GM19099 (cell line): ENCODE data around the gene TRIOBP.
A peak's percentile ranks its signal among the peaks of the same experiment; 100 is the strongest.

ENCODE experiments used
- POLR2A ChIP-seq: IDR thresholded peaks from 3 replicates; pipeline ENCODE4 v1.6.1; 2011; ENCODE audit warnings: low read depth; ENCODE audit not compliant: insufficient read length; ENCODE audit errors: extremely low read depth

Gene TRIOBP

DNA sequence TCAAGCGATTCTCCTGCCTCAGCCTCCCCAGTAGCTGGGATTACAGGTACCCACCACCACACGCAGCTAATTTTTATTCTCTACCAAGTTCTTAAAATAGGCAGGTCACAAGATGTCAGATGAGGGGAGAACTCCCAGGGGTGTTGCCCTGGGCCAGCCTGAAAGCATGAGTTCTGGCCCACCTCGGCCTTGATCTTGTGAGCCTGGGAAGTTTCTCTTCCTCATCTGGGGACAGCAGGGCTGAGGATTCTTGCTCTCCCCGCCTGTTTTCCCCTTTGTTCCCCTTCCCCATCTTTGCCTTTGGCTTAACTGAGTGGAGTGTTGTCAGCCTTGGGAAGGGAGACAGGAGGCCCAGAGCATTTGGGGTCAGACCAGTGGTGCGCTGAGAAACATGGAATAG, 34.8 kb upstream of the TRIOBP start:
- no peak for TF ChIP-seq POLR2A

DNA sequence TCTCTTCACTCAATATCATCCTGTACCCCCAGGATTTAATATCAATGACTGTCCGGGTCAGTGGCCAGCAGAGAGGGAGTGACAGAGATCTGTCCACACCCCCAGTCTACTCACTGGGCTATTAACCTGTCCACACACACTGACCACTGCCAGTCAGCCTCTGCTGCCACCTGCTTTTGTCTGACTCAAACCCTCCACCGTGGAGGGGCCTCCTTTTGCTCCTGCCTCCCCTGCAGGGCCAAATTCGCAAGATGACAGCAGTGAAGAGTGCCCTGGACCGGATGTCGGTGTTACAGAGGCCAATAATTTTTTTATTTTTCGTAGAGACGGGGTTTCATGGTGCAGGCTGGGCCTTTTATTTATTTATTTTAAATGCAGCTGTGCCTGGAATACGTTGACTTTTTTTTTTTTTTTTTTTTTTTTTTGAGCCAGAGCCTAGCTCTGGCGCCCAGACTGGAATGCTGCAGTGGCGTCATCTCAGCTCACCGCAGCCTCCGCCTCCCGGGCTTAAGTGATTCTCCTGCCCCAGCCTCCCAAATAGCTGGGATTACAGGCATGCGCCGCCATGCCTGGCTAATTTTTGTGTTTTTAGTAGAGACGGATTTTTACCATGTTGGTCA, 33.2 kb upstream of the TRIOBP start:
- TF ChIP-seq POLR2A, result no peak

DNA sequence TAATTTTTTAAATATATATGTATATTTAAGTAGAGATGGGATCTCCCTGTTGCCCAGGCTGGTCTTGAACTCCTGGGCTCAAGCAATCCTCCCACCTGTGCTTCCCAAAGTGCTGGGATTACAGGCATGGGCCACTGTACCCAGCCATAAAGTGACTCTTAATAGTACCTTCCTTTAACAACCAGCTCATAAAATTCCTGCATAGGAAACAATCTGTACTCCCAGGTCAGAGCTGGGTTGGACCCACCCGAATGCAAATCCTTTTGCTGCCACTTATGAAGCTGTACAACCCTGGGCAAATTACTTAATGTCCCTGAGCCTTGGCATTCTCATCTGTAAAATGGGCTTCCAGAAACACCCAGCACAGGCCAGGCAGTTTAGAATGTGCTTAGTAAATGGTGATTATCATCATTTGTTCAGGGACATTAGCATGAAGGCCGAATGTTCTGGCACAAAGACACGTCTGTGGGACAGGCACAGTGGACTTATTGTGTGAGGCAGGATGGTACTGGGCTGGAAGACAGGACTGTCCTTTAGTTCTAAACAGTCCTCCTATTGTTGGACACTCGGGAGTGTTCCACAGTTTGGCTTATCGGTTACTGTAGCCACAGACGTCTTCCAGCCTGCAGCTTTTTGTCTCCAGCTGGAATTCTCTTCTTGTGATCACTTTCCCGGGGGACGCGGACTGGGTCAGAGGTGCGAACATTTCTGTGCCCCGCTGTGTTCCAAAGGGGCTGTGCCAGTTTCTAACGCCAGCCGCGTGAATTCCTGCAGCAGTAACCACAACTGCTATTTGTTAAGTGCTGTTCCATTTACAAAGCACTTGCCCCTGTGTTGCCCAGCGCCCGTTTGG, 32.4 kb upstream of the TRIOBP start:
- TF ChIP-seq POLR2A, result no peak

DNA sequence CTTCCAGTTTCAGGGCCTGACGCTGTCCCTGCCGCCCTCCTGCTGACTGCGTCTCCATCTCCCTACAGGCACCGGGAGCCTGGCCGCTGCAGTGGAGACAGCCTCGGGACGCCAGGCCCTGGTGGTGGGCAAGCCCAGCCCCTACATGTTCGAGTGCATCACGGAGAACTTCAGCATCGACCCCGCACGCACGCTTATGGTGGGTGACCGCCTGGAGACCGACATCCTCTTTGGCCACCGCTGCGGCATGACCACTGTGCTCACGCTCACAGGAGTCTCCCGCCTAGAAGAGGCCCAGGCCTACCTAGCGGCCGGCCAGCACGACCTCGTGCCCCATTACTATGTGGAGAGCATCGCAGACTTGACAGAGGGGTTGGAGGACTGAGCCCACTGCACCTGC, 31.4 kb upstream of the TRIOBP start:
- TF ChIP-seq POLR2A, result no peak

- no peak for TF ChIP-seq POLR2A
These were observed 27.3 kb upstream of the TRIOBP start for GRCh38 chr22:37669586-37669985.

GRCh38 chr22:37672206-37672919, 24.5 kb upstream of the TRIOBP start:
- TF ChIP-seq POLR2A, result no peak

- TF ChIP-seq POLR2A, result no peak
These were observed 23.9 kb upstream of the TRIOBP start for GRCh38 chr22:37672920-37673455.

- TF ChIP-seq POLR2A, result no peak
These were observed 22.6 kb upstream of the TRIOBP start for GRCh38 chr22:37674248-37674647.

- TF ChIP-seq POLR2A, result peak; percentile 85
These were observed 21.6 kb upstream of the TRIOBP start, which contains the start of gene LGALS1 for GRCh38 chr22:37674951-37675929. TSS of gene LGALS1 (plus strand) at chr22:37675636. CDS start at chr22:37675703, 67 bp downstream.

GRCh38 chr22:37675930-37676735, 20.7 kb upstream of the TRIOBP start:
- TF ChIP-seq POLR2A, result no peak

GRCh38 chr22:37676736-37677492, 19.9 kb upstream of the TRIOBP start:
- peak; percentile 64 for TF ChIP-seq POLR2A

DNA sequence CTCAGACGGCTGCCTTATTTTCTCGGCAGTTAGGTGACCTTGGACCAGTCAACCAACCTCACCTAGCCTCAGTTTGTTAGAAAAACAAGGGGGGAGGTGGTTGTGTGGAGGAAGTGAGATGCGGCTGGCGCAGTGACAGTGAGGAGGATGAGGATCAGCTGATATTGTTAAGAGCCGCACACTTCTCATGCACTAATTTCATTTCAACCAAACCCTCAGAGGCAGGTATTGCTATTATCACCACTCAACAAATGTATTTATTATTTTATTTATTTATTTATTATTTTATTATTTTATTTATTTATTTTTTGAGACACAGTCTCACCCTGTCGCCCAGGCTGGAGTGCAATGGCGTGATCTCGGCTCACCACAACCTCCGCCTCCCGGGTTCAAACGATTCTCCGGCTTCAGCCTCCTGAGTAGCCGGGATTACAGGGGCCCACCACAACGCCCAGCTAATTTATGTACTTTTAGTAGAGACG, 19.3 kb upstream of the TRIOBP start:
- no peak for TF ChIP-seq POLR2A
